Activated T-helper 17 cell treated with anti-CD3 and anti-CD28 coated beads, Interleukin-2, amount 50 U/mL, for 72 hours (primary cell): ENCODE data around the gene PDE2A. TPM values are rescaled to one million over a fixed set of nuclear protein-coding genes. Genes with fewer than 3 reads are reported as not detected.
"Not testable (repeated sequence)": the region's sequence is repeated elsewhere in the genome, so short reads cannot be mapped to it uniquely, and the experiment has no call there.

Experiments
- ATAC-seq: fragments of 150-1000 bp; cut with Tn5 transposase; replicated peaks from 2 replicates; pipeline ENCODE4 v1.10.0; 2021; ENCODE audit warnings: mild to moderate bottlenecking, moderate library complexity
- H3K27ac Mint-ChIP-seq: one replicate; pipeline ENCODE4 v1.8.0; 2022; ENCODE audit warnings: mixed read lengths
- H3K27me3 Mint-ChIP-seq: one replicate; pipeline ENCODE4 v1.8.0; 2022; ENCODE audit warnings: mixed read lengths
- H3K36me3 Mint-ChIP-seq: one replicate; pipeline ENCODE4 v1.8.0; 2022; ENCODE audit warnings: low read depth, mild to moderate bottlenecking, mixed read lengths
- H3K4me1 Mint-ChIP-seq: one replicate; pipeline ENCODE4 v1.8.0; 2022; ENCODE audit warnings: mixed read lengths
- H3K4me3 Mint-ChIP-seq: one replicate; pipeline ENCODE4 v1.8.0; 2022; ENCODE audit warnings: mild to moderate bottlenecking, mixed read lengths
- H3K9me3 Mint-ChIP-seq: one replicate; pipeline ENCODE4 v1.8.0; 2022; ENCODE audit warnings: mixed read lengths
- total RNA-seq, 2 donors: library from RNA; stranded (reverse); gene quantifications; one replicate each; pipeline ENCODE4 v1.2.3, GENCODE V29; 2022

The PDE2A gene
- total RNA-seq, 2 donors from 2014 or later, result 1.7 to 3.6 TPM

DNA sequence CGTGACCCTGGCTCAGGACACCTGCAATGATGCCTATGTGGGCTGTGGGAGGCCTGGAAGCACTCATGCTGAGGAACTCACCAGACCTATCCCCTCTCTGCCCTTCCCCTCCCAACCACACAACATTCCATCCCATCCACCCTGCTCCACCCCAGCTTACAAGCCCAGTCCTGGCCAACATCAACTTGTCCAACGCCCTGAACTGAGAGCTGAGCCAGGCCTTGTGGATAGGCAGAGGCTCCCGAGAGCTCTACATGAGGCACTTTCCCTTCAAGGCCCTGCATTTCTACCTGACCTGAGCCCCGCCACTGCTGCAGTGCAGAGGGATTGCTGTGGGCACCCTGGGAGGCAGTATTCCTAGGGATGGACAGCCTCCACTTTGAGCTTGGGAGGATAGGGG lies 112.4 kb downstream of the PDE2A start:
- ATAC-seq, result no peak
- no peaks in the 10 kb centered on the region for H3K9me3 Mint-ChIP-seq
- no peaks in the 10 kb centered on the region for H3K36me3 Mint-ChIP-seq
- H3K27me3 Mint-ChIP-seq, result no peaks in the 10 kb centered on the region
- H3K27ac Mint-ChIP-seq, result no peak overlapping the region
- no peaks in the 10 kb centered on the region for H3K4me1 Mint-ChIP-seq
- no peak overlapping the region for H3K4me3 Mint-ChIP-seq

DNA sequence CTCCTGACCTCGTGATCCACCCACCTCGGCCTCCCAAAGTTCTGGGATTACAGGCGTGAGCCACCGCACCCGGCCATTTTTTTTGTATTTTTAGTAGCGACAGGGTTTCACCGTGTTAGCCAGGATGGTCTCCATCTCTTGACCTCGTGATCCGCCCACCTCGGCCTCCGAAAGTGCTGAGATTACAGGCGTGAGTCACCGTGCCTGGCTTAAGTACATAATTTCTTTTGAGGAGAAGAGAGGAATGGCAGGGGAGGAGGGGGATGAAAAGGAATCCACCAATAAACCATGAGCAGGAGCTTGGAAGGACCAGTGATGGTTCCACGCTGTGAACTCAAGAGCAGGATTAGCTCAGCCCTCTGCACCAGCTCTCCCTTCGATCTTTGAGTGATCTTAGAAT lies 113.4 kb downstream of the PDE2A start:
- not testable (repeated sequence) for H3K27me3 Mint-ChIP-seq, H3K4me1 Mint-ChIP-seq, H3K27ac Mint-ChIP-seq, H3K4me3 Mint-ChIP-seq, H3K36me3 Mint-ChIP-seq, H3K9me3 Mint-ChIP-seq, ATAC-seq

DNA sequence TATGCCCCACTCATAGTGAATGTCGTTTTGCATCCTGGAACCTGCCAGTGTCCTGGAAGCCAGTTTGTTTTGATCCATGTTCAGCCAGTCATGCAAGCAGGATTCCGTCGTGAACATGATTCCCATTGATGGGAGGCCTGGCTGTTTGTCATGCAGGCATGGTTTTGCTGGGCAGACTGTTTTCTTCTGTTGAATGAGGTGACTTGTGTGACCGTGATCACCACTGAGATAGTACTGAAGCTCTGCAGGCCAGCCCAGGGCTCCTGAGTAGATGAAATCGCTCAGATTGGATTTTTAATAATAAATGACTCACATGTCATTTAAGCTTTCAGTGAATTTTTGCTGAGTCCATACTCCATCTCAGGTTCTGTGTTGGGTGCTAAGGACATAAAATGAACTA lies 117.8 kb downstream of the PDE2A start:
- Mint-ChIP-seq H3K4me1 (no peaks in the 10 kb centered on the region), H3K36me3 (no peaks in the 10 kb centered on the region), H3K4me3 (no peak overlapping the region)

GRCh38 chr11:72555014-72555522 lies 119.2 kb downstream of the PDE2A start:
- H3K4me1 Mint-ChIP-seq, H3K4me3 Mint-ChIP-seq, H3K36me3 Mint-ChIP-seq, H3K9me3 Mint-ChIP-seq, H3K27me3 Mint-ChIP-seq, ATAC-seq, H3K27ac Mint-ChIP-seq: not testable (repeated sequence)

More for the DNA sequence above, 117.8 kb downstream of the PDE2A start:
- ATAC-seq, result no peak
- Mint-ChIP-seq H3K27me3 (peaks cover 7% of the 10 kb centered on the region), H3K9me3 (no peaks in the 10 kb centered on the region), H3K27ac (no peak overlapping the region)

- Mint-ChIP-seq H3K9me3 (no peaks in the 10 kb centered on the region), H3K4me3 (no peak overlapping the region), H3K27ac (no peak overlapping the region), H3K27me3 (peaks cover 7% of the 10 kb centered on the region), H3K4me1 (no peaks in the 10 kb centered on the region), H3K36me3 (no peaks in the 10 kb centered on the region)
- no peak for ATAC-seq
These were observed 120.5 kb downstream of the PDE2A start for GRCh38 chr11:72553706-72554105.

- peaks cover 7% of the 10 kb centered on the region for H3K27me3 Mint-ChIP-seq
- no peaks in the 10 kb centered on the region for H3K36me3 Mint-ChIP-seq
- no peak for ATAC-seq
- H3K4me3 Mint-ChIP-seq, result no peak overlapping the region
- no peaks in the 10 kb centered on the region for H3K9me3 Mint-ChIP-seq
- H3K27ac Mint-ChIP-seq, result no peak overlapping the region
- no peaks in the 10 kb centered on the region for H3K4me1 Mint-ChIP-seq
These were observed 121.8 kb downstream of the PDE2A start for GRCh38 chr11:72552399-72552910.

DNA sequence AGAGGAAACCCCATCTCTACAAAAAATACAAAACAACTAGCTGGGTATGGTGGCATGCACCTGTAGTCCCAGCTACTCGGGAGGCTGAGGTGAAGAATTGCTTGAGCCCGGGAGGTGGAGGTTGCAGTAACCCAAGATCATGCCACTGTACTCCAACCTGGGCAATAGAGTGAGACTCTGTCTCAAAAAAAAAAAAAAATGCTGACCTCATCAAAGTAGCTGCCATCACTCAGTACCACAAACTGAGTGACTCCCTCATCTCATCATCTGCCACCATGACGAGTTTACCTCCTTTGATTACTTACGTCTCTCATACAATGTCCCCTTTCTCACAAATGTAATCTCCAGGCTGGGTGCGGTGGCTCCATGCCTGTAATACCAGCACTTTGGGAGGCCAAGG lies 122.7 kb downstream of the PDE2A start:
- Mint-ChIP-seq H3K4me1 (no peaks in the 10 kb centered on the region), H3K27me3 (peaks cover 7% of the 10 kb centered on the region), H3K27ac (no peak overlapping the region), H3K9me3 (no peaks in the 10 kb centered on the region), H3K4me3 (no peak overlapping the region), H3K36me3 (no peaks in the 10 kb centered on the region)
- no peak for ATAC-seq

DNA sequence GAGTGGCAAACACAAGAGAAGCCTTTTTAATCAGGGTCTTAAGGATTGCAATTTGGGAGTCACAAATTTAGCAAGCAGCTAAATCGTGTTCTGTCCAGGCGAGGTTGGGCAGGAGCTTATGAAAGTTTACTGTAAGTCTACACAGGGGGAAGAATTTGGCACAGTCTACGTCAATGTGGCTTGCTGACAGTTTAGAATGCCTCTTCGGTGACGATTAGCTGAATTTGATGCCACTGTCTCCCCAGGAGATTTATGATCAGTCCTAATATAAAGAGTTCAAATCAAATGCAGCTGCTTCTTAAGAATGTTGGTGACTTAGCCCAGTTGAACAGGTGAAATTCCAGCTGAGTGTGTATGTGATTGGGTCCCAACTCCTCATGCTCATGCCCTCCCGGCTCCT lies 125.8 kb downstream of the PDE2A start:
- ATAC-seq, result no peak
- H3K27me3 Mint-ChIP-seq, result no peaks in the 10 kb centered on the region
- H3K27ac Mint-ChIP-seq, result no peak overlapping the region
- no peaks in the 10 kb centered on the region for H3K9me3 Mint-ChIP-seq
- H3K4me1 Mint-ChIP-seq, result no peaks in the 10 kb centered on the region
- H3K4me3 Mint-ChIP-seq, result no peak overlapping the region
- no peaks in the 10 kb centered on the region for H3K36me3 Mint-ChIP-seq

GRCh38 chr11:72546866-72547265 lies 127.4 kb downstream of the PDE2A start:
- H3K4me1 Mint-ChIP-seq, result no peaks in the 10 kb centered on the region
- H3K9me3 Mint-ChIP-seq, result no peaks in the 10 kb centered on the region
- no peak overlapping the region for H3K4me3 Mint-ChIP-seq
- no peak overlapping the region for H3K27ac Mint-ChIP-seq
- no peaks in the 10 kb centered on the region for H3K36me3 Mint-ChIP-seq
- no peak for ATAC-seq
- H3K27me3 Mint-ChIP-seq, result peaks cover 3% of the 10 kb centered on the region

DNA sequence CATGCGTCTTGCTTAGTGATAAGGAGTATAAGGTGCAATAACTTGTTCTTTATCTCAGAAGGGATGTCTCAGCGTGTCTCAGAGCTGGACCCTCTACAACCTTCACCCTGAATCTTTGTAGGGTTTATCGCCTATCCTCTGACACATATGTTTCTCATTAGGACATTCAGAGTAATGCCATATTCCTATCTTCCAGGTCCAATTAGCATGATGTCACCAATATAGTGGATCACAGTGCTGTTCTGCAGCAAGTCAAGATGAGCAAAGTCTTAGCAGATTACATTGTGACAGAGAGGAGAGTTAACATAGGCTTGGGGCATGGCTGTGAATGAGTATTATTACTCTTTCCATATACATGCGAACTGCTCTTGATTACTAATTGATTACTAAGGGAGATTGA lies 129.6 kb downstream of the PDE2A start:
- Mint-ChIP-seq H3K27me3 (peaks cover 3% of the 10 kb centered on the region), H3K9me3 (no peaks in the 10 kb centered on the region), H3K4me1 (no peaks in the 10 kb centered on the region), H3K36me3 (no peaks in the 10 kb centered on the region), H3K4me3 (no peak overlapping the region), H3K27ac (no peak overlapping the region)
- ATAC-seq, result no peak

- Mint-ChIP-seq H3K4me3 (no peak overlapping the region), H3K9me3 (no peaks in the 10 kb centered on the region), H3K36me3 (no peaks in the 10 kb centered on the region), H3K4me1 (no peaks in the 10 kb centered on the region), H3K27me3 (peaks cover 3% of the 10 kb centered on the region), H3K27ac (no peak overlapping the region)
- peak; percentile 37 for ATAC-seq
These were observed 130.2 kb downstream of the PDE2A start for GRCh38 chr11:72543849-72544542.

GRCh38 chr11:72541257-72541974 lies 132.8 kb downstream of the PDE2A start:
- Mint-ChIP-seq H3K4me3 (no peak overlapping the region), H3K9me3 (no peaks in the 10 kb centered on the region), H3K27ac (no peak overlapping the region), H3K4me1 (no peaks in the 10 kb centered on the region), H3K36me3 (no peaks in the 10 kb centered on the region), H3K27me3 (peaks cover 3% of the 10 kb centered on the region)
- no peak for ATAC-seq

GRCh38 chr11:72537051-72537450 lies 137.2 kb downstream of the PDE2A start:
- no peak for ATAC-seq
- Mint-ChIP-seq H3K9me3 (no peaks in the 10 kb centered on the region), H3K4me1 (no peaks in the 10 kb centered on the region), H3K27ac (no peak overlapping the region), H3K27me3 (peaks cover 8% of the 10 kb centered on the region), H3K4me3 (no peak overlapping the region), H3K36me3 (no peaks in the 10 kb centered on the region)

DNA sequence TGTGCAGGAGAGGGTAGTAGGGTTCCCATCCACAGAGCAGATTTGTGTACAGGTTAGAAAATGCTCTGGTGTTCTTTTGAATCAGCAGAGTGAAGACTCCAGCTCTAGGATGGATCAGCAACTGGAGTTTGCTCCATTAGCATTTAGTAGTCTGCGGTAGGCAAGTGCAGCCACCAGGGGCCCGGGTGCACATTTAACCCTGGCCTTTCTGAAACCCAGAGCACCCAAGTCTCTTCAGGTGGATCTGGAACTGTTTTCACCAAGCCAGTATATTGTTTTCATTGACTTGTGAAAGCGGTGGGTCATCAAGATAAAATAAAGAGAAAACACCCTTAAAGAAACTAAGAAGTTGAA lies 139.1 kb downstream of the PDE2A start:
- no peaks in the 10 kb centered on the region for H3K4me1 Mint-ChIP-seq
- no peak overlapping the region for H3K4me3 Mint-ChIP-seq
- H3K36me3 Mint-ChIP-seq, result no peaks in the 10 kb centered on the region
- H3K27ac Mint-ChIP-seq, result no peak overlapping the region
- ATAC-seq, result no peak
- no peaks in the 10 kb centered on the region for H3K9me3 Mint-ChIP-seq
- peaks cover 8% of the 10 kb centered on the region for H3K27me3 Mint-ChIP-seq
